Ectodermal cell (in vitro differentiated cells): Measurements from ENCODE around the gene TSPAN2.

ENCODE experiments used
- H3K27ac ChIP-seq: 2 replicates; pipeline ENCODE4 v1.7.0; 2013; ENCODE audit warnings: mild to moderate bottlenecking, low read depth, low read length; ENCODE audit not compliant: insufficient read depth, poor library complexity, severe bottlenecking
- H3K27me3 ChIP-seq: 2 replicates; pipeline ENCODE4 v1.7.0; 2013; ENCODE audit warnings: mild to moderate bottlenecking, low read length; ENCODE audit not compliant: insufficient read depth, control insufficient read depth, poor library complexity, severe bottlenecking
- H3K36me3 ChIP-seq: one replicate; pipeline ENCODE4 v1.7.0; 2013; ENCODE audit warnings: low read length; ENCODE audit not compliant: control insufficient read depth, insufficient read depth
- H3K4me1 ChIP-seq: one replicate; pipeline ENCODE4 v1.7.0; 2013; ENCODE audit warnings: low read length; ENCODE audit not compliant: control insufficient read depth, insufficient read depth
- H3K4me3 ChIP-seq: 2 replicates; pipeline ENCODE4 v1.7.0; 2013; ENCODE audit warnings: low read depth, low read length, control low read depth; ENCODE audit not compliant: insufficient read depth
- H3K9me3 ChIP-seq: 2 replicates; pipeline ENCODE4 v1.7.0; 2013; ENCODE audit warnings: mild to moderate bottlenecking, low read length, moderate library complexity; ENCODE audit not compliant: control insufficient read depth
- WGBS, 2 experiments: methylation state at CpG; one replicate each; pipeline ENCODE4 v1.1.7; 2013; ENCODE audit warnings: missing lambda C conversion rate in 2 of 2; 5-methylcytosine and 5-hydroxymethylcytosine counted together

Gene TSPAN2

DNA sequence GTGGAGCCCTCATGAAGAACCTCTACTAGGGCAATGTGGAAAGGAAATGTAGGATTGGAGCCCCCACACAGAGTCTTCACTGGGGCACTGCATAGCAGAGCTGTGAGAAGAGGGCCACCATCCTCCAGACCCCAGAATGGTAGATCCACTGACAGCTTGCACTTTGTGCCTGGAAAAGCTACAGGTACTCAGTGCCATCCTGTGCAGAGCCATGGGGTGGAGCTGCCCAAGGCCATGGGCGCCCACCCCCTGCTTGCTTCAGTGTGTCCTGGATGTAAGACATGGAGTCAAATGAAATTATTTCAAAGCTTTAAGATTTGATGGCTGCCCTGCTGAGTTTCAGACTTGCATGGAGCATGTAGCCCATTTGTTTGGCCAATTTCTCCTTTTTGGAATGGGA, 76.9 kb downstream of the TSPAN2 start:
- H3K4me3 ChIP-seq, result no peak overlapping the region
- H3K27me3 ChIP-seq, result no peaks in the 10 kb centered on the region
- no peak overlapping the region for H3K27ac ChIP-seq
- H3K4me1 ChIP-seq, result no peaks in the 10 kb centered on the region
- H3K36me3 ChIP-seq, result no peaks in the 10 kb centered on the region
- WGBS, 2 experiments, result 84 to 86% methylated on average over 1 of the region's 1 CpG
- no peaks in the 10 kb centered on the region for H3K9me3 ChIP-seq

- H3K4me1 ChIP-seq, result no peaks in the 10 kb centered on the region
- no peak overlapping the region for H3K27ac ChIP-seq
- H3K27me3 ChIP-seq, result no peaks in the 10 kb centered on the region
- H3K4me3 ChIP-seq, result no peak overlapping the region
- H3K36me3 ChIP-seq, result no peaks in the 10 kb centered on the region
- H3K9me3 ChIP-seq, result no peaks in the 10 kb centered on the region
- 90 to 95% methylated on average over 1 of the region's 1 CpG for WGBS, 2 experiments
Observed at GRCh38 chr1:115012006-115012405, 77.3 kb downstream of the TSPAN2 start.

DNA sequence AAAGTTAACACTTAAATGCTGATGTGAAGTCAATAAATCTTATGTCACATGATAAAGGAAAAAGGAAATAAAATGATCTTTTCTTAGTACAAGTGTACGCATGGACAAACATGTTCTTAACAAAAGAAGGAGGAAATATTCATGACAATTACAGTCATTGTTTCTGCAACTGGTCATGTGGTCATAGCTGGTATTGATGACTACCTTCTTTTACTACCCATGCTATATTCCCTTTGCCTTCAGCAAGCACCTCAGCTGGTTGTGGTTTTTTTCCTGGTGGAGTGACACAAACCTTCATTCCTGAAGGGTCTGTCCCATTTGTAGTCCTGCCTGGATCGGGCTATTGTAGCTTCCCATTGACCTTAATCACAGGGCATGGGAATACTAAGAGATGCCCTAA, 83.1 kb downstream of the TSPAN2 start:
- no peaks in the 10 kb centered on the region for H3K4me1 ChIP-seq
- no peaks in the 10 kb centered on the region for H3K9me3 ChIP-seq
- H3K27ac ChIP-seq, result no peak overlapping the region
- H3K4me3 ChIP-seq, result no peak overlapping the region
- 94 to 96% methylated on average over 2 of the region's 2 CpGs for WGBS, 2 experiments
- no peaks in the 10 kb centered on the region for H3K27me3 ChIP-seq
- no peaks in the 10 kb centered on the region for H3K36me3 ChIP-seq
